Measurements from ENCODE around the gene TANK.

GRCh38 chr2:161239326-161240109 lies 79.3 kb downstream of the TANK start:
- TF ChIP-seq NFE2 (CRISPR knock-in tag; IDR thresholded peaks at IDR 0.05), result no peak
- no peak for TF ChIP-seq SIN3A (IDR thresholded peaks at IDR 0.05; ENCODE audit: borderline replicate concordance, low read depth, low read length)
- TF ChIP-seq KDM1A (CRISPR knock-in tag; IDR thresholded peaks at IDR 0.05), result no peak
- no peak for TF ChIP-seq GABPA (IDR thresholded peaks at IDR 0.05; ENCODE audit: low read depth, low read length)
- no peak for TF ChIP-seq GABPA (CRISPR knock-in tag; IDR thresholded peaks at IDR 0.05; ENCODE audit: low read depth)
- TF ChIP-seq ZNF235 (CRISPR knock-in tag; IDR thresholded peaks at IDR 0.05; ENCODE audit: borderline replicate concordance), result no peak
- TF ChIP-seq CEBPG (CRISPR knock-in tag; IDR thresholded peaks at IDR 0.05), result no peak
- no peak for TF ChIP-seq RAD51 (IDR thresholded peaks at IDR 0.05; ENCODE audit: borderline replicate concordance)
- TF ChIP-seq ELF4 (CRISPR knock-in tag; IDR thresholded peaks at IDR 0.05; ENCODE audit: borderline replicate concordance), result no peak
- no peak for TF ChIP-seq POLR2A (IDR thresholded peaks at IDR 0.05; ENCODE audit: insufficient read depth in 1 of 2, low read depth in 2 of 2, low read length in 2 of 2)
- no peak for TF ChIP-seq ETV6 (CRISPR knock-in tag; conservative IDR thresholded peaks at IDR 0.05)
- TF ChIP-seq CTCF (CRISPR knock-in tag; IDR thresholded peaks at IDR 0.05), result no peak
- no peak for TF ChIP-seq NFIC (IDR thresholded peaks at IDR 0.05; ENCODE audit: low read length)
- no peak for TF ChIP-seq RAD21 (CRISPR knock-in tag; IDR thresholded peaks at IDR 0.05)
- no peak for TF ChIP-seq ZNF253 (CRISPR knock-in tag; IDR thresholded peaks at IDR 0.05; ENCODE audit: borderline replicate concordance)

Measured in HepG2 (cell line).